ENCODE measurements around the gene DFFA. TPM values are rescaled to one million over a fixed set of nuclear protein-coding genes. Genes with fewer than 3 reads are reported as not detected.

DFFA gene
- total and polyA plus RNA-seq, 9 of the 15 experiments (the other 6 are each of a cell fraction or from before 2014, with no cell fraction given) = 39.6 to 74.8 (median 59.2) TPM

DNA sequence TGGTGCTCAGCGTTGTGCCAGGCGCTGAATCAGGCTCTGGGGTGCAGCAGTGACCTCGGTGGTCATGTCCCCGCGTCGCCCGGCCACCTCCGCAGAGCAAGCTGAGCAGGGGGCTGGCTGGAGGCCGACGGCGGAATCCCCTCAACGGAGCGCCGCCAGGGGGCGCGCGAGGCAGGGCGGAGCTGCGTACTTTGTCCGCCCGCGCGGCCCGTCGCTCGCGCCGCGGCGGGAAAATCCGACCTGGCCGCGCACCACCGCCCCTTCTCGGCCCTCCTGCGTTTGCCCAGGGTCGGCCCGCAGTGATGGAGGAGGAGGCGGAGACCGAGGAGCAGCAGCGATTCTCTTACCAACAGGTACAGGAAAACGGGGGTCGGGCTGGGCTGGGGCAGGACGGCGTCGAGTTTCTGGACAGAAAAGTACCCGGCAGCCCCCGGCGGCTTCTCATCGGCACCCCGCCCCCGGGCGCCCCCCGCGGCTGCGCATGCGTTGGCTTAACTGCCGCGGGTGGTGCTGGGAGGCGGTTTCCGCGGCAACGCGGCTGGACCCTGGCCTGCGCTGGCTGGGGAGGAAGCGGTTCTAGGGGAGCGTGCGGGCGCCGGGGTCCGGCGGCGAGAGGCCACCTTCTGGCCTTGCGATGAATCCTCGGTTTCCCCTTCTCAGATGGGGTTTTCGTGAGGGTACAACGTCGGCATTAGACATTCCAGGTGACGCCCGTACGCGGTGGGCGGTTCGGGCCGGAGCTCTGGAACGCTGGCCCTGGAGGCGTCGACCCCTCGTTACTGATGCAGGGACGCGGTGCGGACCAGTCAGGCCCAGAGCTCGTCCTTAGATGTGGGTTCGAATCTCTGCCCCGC is 41.9 kb downstream of the DFFA start, which contains the start of gene CENPS (continued):
- TF ChIP-seq FOSL1 (tag; conservative IDR thresholded peaks at IDR 0.05) (0 out of 2 replicates have a peak, but pooled peaks have one; percentile 32), POLR2A (conservative IDR thresholded peaks at IDR 0.05) (peak; percentile 81), ERF (CRISPR knock-in tag; IDR thresholded peaks at IDR 0.05) (peak; percentile 88), TGIF2 (CRISPR knock-in tag; IDR thresholded peaks at IDR 0.05) (no peak), ZNF384 (IDR thresholded peaks at IDR 0.05; ENCODE audit: low read depth, low read length) (0 out of 2 replicates have a peak, but pooled peaks have one; percentile 43), RBFOX2 (IDR thresholded peaks at IDR 0.05; ENCODE audit: low read depth, low read length) (peak; percentile 88), RFX5 (IDR thresholded peaks at IDR 0.05; ENCODE audit: low read depth, low read length) (no peak), TRIM28 (IDR thresholded peaks at IDR 0.05) (peak; percentile 16; the same call in 1 of the 2 replicates), SREBF1 (IDR thresholded peaks at IDR 0.05; ENCODE audit: borderline replicate concordance, low read depth, low read length) (no peak; the same call in 1 of the 2 replicates), ZBTB1 (CRISPR knock-in tag; IDR thresholded peaks at IDR 0.05; ENCODE audit: borderline replicate concordance, low read depth) (0 out of 2 replicates have a peak, but pooled peaks have one; percentile 57)
- TF ChIP-seq, protein P1, sequence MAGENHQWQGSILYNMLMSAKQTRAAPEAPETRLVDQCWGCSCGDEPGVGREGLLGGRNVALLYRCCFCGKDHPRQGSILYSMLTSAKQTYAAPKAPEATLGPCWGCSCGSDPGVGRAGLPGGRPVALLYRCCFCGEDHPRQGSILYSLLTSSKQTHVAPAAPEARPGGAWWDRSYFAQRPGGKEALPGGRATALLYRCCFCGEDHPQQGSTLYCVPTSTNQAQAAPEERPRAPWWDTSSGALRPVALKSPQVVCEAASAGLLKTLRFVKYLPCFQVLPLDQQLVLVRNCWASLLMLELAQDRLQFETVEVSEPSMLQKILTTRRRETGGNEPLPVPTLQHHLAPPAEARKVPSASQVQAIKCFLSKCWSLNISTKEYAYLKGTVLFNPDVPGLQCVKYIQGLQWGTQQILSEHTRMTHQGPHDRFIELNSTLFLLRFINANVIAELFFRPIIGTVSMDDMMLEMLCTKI (IDR thresholded peaks at IDR 0.05; ENCODE audit: partially characterized antibody) = no peak
- TF ChIP-seq, protein P2, sequence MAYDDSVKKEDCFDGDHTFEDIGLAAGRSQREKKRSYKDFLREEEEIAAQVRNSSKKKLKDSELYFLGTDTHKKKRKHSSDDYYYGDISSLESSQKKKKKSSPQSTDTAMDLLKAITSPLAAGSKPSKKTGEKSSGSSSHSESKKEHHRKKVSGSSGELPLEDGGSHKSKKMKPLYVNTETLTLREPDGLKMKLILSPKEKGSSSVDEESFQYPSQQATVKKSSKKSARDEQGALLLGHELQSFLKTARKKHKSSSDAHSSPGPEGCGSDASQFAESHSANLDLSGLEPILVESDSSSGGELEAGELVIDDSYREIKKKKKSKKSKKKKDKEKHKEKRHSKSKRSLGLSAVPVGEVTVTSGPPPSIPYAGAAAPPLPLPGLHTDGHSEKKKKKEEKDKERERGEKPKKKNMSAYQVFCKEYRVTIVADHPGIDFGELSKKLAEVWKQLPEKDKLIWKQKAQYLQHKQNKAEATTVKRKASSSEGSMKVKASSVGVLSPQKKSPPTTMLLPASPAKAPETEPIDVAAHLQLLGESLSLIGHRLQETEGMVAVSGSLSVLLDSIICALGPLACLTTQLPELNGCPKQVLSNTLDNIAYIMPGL (CRISPR knock-in tag; IDR thresholded peaks at IDR 0.05) = peak; percentile 93
- TF ChIP-seq, protein P3, sequence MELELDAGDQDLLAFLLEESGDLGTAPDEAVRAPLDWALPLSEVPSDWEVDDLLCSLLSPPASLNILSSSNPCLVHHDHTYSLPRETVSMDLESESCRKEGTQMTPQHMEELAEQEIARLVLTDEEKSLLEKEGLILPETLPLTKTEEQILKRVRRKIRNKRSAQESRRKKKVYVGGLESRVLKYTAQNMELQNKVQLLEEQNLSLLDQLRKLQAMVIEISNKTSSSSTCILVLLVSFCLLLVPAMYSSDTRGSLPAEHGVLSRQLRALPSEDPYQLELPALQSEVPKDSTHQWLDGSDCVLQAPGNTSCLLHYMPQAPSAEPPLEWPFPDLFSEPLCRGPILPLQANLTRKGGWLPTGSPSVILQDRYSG (tag; conservative IDR thresholded peaks at IDR 0.05; ENCODE audit: low read depth) = no peak
- TF ChIP-seq, protein P4, sequence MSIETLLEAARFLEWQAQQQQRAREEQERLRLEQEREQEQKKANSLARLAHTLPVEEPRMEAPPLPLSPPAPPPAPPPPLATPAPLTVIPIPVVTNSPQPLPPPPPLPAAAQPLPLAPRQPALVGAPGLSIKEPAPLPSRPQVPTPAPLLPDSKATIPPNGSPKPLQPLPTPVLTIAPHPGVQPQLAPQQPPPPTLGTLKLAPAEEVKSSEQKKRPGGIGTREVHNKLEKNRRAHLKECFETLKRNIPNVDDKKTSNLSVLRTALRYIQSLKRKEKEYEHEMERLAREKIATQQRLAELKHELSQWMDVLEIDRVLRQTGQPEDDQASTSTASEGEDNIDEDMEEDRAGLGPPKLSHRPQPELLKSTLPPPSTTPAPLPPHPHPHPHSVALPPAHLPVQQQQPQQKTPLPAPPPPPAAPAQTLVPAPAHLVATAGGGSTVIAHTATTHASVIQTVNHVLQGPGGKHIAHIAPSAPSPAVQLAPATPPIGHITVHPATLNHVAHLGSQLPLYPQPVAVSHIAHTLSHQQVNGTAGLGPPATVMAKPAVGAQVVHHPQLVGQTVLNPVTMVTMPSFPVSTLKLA (conservative IDR thresholded peaks at IDR 0.05) = peak; percentile 86 to 97
- TF ChIP-seq, protein P5, sequence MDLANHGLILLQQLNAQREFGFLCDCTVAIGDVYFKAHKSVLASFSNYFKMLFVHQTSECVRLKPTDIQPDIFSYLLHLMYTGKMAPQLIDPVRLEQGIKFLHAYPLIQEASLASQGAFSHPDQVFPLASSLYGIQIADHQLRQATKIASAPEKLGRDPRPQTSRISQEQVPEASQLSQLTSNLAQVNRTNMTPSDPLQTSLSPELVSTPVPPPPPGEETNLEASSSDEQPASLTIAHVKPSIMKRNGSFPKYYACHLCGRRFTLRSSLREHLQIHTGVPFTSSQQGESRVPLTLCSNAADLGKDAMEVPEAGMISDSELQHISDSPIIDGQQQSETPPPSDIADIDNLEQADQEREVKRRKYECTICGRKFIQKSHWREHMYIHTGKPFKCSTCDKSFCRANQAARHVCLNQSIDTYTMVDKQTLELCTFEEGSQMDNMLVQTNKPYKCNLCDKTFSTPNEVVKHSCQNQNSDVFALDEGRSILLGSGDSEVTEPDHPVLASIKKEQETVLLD (IDR thresholded peaks at IDR 0.05) = peak; percentile 91

Measured in K562 (cell line).